Measurements from ENCODE around the gene MAGEA9B.
A peak's percentile ranks its signal among the peaks of the same experiment; 100 is the strongest.
"Not testable (repeated sequence)": the region's sequence is repeated elsewhere in the genome, so short reads cannot be mapped to it uniquely, and the experiment has no call there.

Gene MAGEA9B

DNA sequence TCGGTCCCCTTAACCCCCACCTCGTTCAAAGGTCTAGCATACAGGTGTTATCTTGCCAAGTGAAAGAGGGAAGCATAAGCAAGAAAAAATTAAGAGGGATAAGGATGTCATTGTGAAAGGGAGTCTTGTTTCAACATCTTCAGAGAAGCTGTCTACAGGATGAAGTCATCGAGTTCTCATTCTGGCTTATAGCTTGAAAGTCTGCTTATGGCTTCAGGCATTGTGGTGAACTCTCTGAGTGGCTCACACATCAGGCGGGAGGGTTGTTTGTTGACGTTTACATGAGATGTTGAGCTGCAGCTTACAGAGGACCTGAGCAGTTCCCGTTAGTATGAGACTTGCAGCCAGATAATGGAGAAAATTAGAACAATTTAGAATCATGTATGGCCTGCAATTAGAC, 16.6 kb downstream of the MAGEA9B start:
- DNase-seq (ENCODE audit: low spot score) = peak; percentile 40

DNA sequence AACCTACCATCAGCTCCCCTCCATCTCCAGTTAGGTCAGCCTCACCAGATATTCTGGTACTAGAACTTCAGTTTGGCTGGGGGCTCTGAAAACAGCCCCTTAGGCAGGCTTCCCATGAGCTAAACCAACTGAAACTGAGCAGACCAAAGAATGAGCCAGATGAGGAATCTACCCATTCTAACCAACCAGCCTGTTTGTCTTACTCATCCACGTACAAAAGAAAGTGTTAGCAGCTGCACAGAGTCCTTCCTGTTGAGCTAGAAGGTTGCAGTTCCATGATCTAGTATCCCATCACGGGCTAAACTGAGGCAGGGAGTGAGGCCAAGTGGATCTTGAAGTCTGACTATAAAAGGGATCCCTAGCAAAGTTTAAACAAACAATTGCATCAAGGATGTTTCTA, 17.5 kb downstream of the MAGEA9B start:
- no peak for DNase-seq (ENCODE audit: low spot score)

DNA sequence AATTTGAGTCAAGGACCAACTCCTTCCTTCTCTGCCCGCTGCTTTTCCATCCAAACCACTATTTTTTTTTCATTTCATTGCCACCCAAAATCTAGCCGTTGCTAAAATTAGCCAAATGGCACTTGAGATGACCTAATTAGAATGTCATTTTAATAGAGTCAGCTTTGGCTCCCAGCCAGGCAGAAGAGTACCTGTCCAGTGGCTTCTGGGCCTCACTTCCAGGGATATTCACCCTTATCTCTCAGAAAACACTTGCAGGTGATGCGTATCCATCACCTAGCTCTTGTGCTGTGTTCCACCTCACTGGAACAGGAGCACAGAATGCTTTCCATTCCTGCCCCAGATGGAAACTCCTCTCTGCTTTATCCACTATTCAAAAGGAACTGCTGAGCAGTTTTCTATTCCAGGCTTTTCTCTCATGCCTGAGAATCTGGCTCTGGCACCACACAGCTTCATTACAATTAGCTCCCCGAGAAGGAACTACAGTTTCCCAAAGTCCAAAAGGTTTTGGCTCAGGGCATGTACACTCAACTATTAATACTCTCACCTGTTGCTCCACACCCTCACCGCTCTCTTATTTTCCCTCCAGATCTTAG, 18.5 kb downstream of the MAGEA9B start:
- DNase-seq (ENCODE audit: low spot score) = no peak

DNA sequence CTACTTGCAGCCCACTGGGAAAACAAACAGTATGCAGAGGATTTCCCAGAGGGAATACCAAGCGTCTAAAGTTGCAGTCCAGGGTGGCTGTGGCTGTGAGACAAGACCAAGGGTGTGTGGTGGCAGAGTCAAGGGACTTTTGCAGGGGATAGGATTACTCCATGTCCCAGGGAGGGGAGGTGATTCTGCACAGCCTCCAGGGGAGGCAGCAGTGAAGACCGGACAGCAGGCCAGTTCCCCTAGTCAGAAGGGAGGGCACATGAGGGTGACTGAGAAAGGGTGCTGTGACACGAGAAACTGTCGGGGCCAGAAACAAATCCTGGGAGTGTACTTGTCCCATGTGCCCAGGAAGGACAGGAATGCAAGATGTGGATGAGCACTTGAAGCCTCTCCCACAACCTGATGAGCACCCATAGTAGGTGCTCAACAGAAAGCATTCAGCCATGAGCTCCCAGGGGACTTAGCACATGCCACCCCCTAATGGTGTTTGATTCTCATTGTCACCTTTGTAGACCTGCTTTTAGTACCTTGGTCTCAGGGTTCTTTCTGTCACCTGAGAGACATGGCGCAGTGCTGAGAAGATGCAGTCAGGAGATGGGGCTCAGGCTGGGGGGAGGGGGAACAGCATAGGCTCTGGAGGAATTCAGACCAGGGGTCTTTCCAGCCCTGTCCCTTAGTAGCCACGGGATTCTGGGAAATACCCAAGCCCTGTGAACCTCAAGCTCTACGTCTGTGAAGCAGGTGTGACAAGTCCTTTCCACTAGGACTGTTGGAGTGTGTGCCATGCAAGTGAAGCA, 19.4 kb downstream of the MAGEA9B start:
- DNase-seq (ENCODE audit: low spot score) = no peak

DNA sequence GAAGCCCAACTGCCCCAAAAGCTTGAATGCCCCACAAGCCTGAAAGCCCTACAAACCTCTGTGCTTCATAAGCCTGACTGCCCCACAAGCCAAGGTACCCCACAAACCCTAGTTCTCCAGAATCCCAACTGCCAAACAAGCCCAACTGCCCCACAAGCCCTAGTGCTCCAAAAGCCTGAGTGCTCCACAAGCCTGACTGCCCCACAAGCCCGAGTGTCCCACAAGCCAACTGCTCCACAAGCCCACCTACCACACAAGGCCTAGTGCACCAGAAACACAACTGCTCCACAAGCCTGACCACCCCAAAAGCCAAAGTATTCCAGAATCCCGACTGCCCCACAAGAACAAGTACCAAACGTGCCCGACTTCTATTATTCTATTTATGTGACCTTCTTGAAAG, 23.9 kb downstream of the MAGEA9B start:
- no peak for DNase-seq (ENCODE audit: low spot score)

DNA sequence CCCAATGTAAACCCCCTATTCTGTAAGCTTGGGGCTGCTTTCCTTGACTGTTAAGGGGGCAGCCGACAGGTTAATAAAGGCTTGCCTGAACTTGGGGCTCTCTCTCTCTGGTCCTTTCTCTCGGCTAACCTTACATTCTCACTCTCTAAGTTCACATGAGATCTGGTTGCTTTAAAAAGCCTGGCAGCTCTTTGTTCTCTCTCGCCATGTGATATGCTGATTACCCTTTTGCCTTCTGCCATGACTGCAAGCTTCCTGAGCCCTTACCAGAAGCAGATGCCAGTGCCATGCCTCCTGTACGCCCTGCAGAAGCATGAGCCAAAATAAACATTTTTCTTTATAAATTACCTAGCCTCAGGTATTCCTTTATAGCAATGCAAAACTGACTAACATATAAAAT, 32.0 kb downstream of the MAGEA9B start:
- not testable (repeated sequence) for DNase-seq (ENCODE audit: low spot score)

DNA sequence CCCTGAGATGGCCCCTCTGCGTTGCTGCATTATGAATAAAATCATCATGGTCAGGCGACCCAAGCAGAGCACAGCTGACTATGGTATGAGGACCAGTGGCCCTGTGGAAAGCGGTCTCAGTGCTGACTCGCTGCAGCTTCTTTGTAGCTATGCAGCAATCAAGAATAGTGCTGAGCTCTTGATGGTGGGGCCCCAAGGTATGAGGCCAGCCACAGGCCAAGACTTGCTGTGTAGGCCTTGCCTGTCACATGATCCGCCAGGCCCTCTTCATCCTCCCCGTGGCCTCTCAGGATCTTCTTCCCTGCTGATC, 35.4 kb downstream of the MAGEA9B start:
- DNase-seq (ENCODE audit: low spot score) = not testable (repeated sequence)

DNA sequence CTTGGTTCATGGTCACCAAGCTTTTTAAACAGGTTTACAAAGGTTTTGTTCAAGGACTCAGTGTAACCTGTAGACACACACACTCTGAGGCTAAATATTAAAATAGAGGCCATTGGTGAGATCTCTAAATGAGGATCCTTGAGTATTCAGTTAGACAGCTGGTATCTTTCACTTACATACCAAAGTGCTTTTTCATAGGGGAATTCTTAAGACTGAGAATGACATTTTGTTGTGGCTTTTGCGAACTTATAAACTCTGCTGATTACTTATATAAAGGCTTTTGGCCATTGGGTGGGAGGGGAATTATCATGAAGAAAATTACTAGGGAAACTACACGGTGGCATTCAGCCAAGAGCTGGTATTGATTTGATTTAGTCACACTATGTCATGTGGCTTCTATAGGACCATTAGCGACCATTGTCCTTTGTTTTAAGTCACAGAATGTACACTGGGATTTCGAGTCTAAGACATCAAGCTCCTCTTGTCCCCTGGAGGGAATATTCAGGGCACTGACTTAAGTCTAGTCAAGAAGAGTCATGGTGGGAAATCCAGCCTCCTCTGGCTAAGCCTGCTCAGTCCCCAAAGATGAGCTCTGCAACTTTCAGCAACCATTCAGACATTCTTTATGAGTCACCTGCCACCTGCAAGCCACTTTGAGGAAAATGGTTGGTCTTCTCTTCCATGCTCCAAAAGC, 35.9 kb downstream of the MAGEA9B start:
- DNase-seq (ENCODE audit: low spot score) = not testable (repeated sequence)

GRCh38 chrX:149550454-149550853, 36.8 kb downstream of the MAGEA9B start:
- not testable (repeated sequence) for DNase-seq (ENCODE audit: low spot score)

- DNase-seq (ENCODE audit: low spot score) = not testable (repeated sequence)
Measured at GRCh38 chrX:149549701-149550100, 37.6 kb downstream of the MAGEA9B start, which contains the start of gene HSFX3. Gene HSFX3, minus strand, starts transcription at chrX:149549924. Its CDS starts 72 bp downstream, at chrX:149549852.

DNA sequence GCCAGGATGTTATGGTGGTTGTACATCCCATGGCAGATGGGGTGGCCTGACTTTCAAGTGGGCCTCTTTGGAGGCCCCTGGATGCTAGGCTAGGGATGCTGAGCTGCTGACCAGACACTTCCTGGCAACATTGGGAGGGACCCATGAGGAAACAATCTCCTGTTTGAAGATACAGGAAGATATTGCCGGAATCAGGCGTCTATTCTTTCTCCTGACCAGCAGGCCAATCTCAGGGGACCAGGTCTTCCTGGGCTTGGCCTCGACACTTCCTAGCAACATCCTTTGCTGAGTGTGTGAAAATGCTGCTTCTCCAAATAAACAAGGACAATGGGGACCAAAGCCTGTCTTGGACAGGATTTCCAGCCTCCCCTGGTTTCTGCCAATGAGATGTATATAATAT, 39.5 kb downstream of the MAGEA9B start:
- not testable (repeated sequence) for DNase-seq (ENCODE audit: low spot score)

DNA sequence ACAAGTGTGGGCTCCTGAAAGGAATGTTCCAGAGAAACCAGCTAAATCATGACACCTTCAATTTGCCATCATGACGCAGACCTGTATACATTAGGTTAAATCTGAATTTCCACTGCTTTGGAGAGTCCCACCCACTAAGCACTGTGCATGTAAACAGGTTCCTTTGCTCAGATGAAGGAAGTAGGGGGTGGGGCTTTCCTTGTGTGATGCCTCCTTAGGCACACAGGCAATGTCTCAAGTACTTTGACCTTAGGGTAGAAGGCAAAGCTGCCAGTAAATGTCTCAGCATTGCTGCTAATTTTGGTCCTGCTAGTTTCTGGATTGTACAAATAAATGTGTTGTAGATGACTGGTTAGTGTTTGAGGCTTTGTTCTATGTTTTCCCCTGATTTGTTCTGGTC, 40.3 kb downstream of the MAGEA9B start:
- DNase-seq (ENCODE audit: low spot score) = not testable (repeated sequence)

DNA sequence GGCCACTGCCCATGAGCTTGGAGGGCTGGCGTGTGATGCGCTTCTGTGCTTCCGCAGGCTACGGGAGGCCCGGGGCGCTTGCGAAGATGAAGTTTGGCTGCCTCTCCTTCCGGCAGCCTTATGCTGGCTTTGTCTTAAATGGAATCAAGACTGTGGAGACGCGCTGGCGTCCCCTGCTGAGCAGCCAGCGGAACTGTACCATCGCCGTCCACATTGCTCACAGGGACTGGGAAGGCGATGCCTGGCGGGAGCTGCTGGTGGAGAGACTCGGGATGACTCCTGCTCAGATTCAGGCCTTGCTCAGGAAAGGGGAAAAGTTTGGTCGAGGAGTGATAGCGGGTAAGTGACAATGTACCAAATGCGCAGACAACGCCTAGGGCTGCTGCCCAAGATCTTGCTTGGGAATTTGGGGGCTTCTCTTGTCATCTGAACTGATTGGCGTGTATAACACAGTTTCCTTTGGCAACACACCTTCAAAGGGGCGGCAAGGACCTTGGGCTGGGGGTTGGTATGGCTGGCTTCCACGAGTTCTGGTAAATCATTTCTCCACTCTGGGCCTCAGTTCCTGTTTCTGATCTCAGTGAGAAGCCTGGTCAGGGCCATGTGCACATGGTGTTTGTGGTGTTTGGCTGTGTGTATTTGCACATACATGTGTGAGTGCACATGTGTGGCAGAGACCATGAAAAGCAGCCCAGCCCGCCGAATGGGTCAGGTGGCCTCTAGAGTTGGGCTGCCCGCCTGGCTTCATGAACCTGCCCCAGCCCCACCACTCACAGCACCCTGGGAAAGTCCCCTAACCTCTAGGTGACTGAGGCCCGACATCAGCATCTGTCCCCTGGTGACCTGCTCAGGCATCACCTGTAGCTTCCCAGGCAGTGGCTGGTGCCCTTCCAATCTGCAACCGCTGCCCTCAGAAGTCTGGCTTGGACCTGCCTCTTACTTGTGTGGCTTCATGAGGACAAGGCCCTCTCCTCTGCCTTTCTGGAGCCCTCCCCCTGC, 41.4 kb downstream of the MAGEA9B start:
- DNase-seq (ENCODE audit: low spot score) = not testable (repeated sequence)

DNA sequence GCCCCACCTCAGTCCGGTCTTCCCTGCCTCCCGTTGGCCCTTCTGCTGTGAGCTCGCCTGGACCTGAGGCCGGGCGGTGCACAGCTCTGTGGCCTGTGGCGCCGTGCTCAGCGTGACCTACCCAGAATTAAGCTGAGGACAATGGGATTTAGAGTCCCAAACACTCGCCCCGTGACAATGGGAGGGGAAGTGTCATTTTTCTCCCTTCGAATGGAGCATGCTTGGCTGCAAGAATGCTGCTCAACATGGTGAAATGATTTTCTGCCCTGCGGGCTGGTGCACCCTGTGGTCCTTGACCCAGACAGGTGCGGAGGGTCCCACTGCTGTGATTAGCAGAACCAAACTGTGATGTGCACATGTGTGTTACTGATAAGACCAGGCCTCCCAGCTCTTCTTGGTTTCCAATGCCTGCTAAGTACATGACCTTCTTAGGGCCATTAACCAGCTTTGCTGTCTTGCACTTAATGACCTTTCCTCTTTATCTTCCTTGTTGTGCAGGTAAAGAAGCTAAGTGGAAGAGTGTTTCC, 45.7 kb downstream of the MAGEA9B start:
- peak; percentile 7 for DNase-seq (ENCODE audit: low spot score)

- DNase-seq (ENCODE audit: low spot score) = no peak
Measured at GRCh38 chrX:149540621-149541520, 46.4 kb downstream of the MAGEA9B start, which contains the start of gene EOLA1. Gene EOLA1, plus strand, starts transcription at chrX:149541012. Its CDS starts 4,619 bp downstream, at chrX:149545631.

- DNase-seq (ENCODE audit: low spot score) = peak; percentile 86
Measured at GRCh38 chrX:149540131-149540620, 47.1 kb downstream of the MAGEA9B start.

GRCh38 chrX:149539283-149540130, 47.8 kb downstream of the MAGEA9B start:
- peak; percentile 86 for DNase-seq (ENCODE audit: low spot score)

- not testable (repeated sequence) for DNase-seq (ENCODE audit: low spot score)
Measured at GRCh38 chrX:149537474-149537873, 49.8 kb downstream of the MAGEA9B start.

DNA sequence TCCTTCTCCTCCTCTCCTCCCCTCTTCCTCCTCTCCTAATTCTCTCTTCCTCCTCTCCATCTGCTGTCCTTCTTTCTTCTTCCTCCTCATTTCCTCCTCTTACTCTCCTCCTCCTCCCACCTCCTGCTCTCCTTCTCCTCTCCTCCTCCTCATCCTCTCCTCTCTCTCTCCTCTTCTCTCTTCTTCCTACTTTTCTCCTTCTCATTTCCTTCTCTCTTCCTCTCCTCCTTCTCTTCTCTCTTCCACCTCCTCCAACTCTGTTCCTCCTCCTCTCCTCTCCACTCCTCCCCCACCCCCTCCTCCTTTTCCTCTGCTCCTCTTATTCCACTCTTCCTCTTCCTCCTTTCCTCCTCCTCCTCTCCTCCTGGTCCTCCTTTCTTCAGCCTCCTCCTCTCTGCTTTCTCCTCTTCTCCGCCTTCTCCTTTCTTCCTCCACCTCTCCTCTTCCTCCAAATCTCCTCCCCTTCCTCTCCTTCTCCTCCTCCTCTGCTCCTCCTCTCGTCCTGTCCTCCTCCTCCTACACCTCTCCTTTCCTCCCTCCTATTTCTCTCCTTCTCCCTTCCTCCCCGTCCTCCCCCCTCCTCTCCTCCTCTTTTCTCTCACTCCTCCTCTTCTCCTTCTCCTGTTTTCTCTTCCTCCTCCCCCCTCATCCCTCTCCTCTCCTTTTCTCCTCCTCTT, 52.2 kb downstream of the MAGEA9B start:
- not testable (repeated sequence) for DNase-seq (ENCODE audit: low spot score)

Data from AG20443 (cell line).